AG20443 (cell line): ENCODE measurements around the gene PLCD1.
"Not testable (repeated sequence)": the region's sequence is repeated elsewhere in the genome, so short reads cannot be mapped to it uniquely, and the experiment has no call there.

Experiments
- DNase-seq: peaks from one replicate; pipeline ENCODE4 v3.0.0; 2012; ENCODE audit warnings: low spot score, mixed read lengths

The PLCD1 gene

DNA sequence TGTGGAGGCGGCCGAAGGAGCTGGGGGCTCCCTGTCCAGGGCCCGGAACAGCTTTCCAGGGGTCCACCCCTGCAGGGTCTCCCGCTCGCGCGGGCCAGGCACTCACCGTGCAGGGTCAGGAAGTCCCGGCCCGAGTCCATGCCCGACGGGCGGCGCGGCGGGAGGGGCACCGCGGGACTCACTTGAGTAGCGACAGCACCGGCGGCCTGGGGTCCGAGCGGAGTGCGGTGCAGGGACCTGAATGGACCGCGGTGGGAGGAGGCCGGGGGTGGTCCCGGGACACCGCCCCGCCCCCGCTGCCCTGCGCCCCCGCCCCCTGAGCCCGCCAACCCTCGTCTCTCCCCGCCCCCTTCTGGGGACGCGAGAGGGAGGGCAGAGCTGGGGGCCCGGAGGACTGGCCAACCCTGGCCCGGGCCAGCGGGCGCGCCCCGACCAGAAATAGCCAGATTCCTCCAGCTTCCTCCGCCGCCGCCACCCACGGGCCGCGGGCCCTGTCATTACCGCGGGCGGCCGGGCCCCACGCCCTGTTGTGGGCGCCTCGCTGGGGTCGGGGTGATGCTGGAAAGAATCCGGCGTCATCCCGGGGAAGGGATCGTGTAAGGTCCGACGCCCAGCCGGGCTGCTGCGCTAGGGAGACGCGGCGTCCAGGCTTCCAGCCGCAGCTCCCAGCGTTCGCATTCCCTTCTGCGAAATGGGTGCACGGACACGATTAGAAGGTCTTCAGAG lies at the start of gene PLCD1:
Gene PLCD1, minus strand, starts transcription at position 243 of the 726 bp plus-strand sequence. Its CDS starts 103 bp downstream, at position 140.
- peak; percentile 93 for DNase-seq

DNA sequence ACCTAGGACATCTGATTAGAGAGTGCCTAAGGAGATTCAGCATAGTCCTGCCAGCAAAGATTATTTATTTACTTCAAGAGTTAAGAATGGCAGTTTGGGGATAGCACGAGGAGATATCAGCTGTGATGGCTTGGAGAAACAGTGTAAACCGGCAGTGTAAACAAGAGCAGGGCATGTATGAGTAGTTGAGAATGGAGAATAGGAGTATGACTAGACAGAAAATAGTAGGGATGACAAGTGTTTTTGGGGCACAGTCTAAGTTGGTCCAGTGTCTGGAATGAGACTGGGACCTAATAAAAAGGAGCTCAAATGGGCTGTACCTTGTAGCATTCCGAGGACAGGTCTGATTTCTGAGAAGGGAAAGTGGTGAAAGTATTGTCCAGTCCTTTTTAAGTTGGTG lies 47.6 kb upstream of the PLCD1 start:
- not testable (repeated sequence) for DNase-seq

DNA sequence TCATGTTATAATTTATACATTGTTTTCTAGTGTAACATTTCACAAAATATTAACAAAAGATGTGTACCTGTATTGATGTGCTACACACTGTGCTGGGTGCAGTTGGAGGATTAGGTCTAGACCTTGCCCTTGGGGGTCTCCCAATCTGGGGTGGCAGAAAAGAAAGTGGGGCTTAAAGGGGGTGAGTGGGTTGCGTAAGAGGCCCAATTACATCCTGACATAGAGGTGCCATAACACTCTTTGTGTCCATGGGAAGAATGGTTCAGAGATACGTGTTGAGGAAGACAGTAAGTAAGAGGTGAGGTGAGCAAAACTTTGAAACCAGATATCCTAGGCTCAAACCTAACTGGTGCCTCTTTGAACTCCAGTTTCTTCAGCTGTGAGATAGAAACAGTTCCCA lies 40.6 kb upstream of the PLCD1 start:
- DNase-seq, result no peak

DNA sequence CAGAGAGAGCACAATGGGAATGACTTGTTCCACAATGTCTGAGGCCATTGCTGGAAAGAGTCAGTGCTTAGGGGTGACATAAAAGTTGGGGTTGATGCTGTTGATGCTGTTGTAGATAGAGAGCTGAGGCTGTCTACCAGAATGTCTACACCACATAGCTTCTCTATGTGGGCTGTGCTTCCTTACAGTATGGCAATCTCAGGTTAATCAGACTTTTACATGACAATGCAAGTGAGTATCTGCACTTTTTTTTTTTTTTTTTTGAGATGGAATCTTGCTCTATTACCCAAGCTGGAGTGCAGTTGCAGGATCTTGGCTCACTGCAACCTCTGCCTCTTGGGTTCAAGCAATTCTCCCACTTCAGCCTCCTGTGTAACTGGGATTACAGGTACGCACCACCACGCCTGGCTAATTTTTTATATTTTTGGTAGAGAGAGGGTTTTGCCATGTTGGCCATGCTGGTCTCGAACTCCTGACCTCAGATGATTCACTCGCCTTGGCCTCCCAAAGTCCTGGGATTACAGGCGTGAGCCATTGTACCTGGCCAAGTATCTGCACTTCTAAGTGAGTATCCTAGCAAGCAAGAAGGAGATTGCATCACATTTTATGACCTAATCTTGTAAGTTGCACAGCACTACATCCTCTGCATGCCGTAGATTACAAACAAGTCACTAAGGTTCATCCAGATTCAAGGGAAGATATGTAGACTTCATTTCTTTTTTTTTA lies 38.2 kb upstream of the PLCD1 start:
- DNase-seq, result no peak

DNA sequence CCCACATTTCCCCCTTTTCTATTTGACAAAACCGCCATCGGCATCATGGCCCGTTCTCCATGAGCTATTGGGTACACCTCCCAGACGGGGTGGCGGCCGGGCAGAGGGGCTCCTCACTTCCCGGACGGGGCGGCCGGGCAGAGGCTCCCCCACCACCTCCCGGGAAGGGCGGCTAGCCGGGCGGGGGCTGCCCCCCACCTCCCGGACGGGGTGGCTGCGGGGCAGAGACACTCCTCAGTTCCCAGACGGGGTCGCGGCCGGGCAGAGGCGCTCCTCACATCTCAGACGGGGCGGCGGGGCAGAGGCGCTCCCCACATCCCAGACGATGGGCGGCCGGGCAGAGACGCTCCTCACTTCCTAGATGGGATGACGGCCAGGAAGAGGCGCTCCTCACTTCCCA lies 35.0 kb upstream of the PLCD1 start:
- DNase-seq, result not testable (repeated sequence)

DNA sequence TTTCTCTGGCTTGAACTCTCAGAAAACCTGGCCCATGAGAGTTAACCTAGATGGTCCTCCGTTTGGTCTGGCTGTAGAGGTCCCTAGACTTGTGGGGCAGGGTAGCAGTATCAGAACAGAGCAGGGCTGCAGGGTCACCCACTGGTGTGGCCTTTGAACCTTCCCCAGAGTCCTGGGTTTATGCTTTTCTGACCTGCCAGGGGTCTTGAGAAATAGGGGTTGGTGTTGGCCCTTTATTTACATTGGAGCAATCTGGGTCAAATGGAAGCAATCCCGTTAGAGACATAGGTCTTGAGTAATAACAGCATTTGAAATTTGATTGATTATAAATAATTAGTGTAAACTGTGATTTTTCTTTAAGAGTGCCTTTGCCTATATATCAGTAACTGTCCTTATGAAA lies 33.4 kb upstream of the PLCD1 start:
- DNase-seq, result no peak

DNA sequence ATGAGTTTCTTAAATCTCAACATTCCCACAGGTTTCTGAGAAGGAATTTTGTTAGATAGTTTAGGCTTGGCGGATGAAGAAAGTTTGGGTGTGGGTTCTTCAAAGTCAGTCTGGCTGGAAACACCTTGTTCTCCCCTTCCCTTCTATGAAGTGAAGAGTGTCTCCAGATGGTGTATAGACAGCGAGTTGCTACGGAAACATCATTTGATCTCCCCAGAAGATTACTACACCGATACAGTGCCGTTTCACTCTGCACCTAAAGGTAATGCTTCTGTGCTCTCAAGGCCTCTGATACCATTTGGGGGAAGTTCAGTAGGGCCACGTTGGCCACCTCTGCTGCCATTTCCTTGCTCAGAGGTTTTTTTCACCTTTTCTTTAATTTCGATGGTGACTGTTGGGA lies 30.1 kb upstream of the PLCD1 start:
- DNase-seq, result no peak

DNA sequence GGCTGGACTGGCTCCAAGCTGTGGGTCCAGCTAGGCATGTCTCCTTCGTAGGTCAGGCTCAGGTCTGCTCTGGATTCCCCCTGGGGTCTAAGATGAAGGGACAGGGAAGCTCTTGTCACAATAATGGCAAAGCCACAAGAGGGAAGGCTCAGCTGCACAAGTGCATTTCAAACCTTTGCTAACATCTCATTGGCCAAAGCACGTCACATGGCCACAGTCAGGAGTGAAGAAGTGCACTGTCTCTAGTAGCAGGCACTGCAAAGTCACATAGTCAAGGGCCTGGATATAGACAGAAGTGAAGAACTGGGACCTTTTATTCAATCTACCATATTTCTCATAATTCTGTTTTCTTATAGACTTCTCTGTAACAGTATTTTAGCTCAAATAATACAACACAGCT lies 29.7 kb upstream of the PLCD1 start:
- DNase-seq, result no peak

DNA sequence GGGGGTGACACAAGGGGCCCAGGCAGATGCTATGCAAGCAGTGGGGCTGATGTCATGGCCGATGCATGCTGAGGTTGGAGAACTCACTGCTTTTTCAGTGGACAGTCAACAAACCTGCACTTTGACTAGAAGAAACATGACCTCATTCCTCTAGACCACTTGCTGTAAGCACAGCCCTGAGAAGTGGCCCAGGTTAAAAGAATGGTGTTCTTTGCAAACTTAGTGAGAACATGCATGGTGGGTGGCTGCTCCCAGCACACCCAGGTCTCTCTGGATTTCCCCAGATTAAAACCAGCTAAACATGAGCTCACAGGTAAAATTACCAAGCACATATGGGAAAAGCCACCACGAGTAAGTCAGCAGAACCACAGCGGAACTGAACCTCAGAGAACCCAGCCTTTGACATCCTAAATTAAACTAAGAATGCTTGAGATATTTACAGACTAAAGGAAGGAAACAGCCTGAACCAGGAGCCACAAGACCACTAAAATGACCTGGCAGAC lies 25.1 kb upstream of the PLCD1 start:
- DNase-seq, result no peak

DNA sequence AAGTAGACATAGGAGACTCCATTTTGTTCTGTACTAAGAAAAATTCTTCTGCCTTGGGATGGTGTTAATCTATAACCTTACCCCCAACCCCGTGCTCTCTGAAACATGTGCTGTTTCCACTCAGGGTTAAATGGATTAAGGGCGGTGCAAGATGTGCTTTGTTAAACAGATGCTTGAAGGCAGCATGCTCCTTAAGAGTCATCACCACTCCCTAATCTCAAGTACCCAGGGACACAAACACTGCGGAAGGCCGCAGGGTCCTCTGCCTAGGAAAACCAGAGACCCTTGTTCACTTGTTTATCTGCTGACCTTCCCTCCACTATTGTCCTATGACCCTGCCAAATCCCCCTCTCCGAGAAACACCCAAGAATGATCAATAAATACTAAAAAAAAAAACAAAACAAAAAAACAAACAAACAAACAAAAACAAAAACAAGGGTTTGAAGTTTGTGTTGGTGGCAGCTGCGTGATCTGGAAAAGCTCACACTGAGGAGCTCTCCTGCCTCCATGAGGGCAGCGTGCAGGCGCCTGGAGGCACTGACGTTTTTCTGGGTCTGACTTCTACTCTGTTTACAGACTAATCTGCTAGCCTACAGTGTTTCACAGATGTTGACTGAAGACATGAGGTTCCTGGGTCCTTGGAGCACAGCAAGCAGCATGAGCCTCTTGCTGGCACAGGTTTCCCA lies 24.5 kb upstream of the PLCD1 start:
- not testable (repeated sequence) for DNase-seq

DNA sequence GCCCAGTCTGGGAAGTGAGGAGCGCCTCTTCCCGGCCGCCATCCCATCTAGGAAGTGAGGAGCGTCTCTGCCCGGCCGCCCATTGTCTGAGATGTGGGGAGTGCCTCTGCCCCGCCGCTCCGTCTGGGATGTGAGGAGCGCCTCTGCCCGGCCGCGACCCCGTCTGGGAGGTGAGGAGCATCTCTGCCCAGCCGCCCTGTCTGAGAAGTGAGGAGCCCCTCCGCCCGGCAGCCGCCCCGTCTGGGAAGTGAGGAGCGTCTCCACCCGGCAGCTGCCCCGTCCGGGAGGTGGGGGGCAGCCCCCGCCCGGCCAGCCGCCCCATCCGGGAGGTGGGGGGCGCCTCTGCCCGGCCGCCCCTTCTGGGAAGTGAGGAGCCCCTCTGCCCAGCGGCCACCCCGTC lies 23.8 kb upstream of the PLCD1 start:
- DNase-seq, result not testable (repeated sequence)

DNA sequence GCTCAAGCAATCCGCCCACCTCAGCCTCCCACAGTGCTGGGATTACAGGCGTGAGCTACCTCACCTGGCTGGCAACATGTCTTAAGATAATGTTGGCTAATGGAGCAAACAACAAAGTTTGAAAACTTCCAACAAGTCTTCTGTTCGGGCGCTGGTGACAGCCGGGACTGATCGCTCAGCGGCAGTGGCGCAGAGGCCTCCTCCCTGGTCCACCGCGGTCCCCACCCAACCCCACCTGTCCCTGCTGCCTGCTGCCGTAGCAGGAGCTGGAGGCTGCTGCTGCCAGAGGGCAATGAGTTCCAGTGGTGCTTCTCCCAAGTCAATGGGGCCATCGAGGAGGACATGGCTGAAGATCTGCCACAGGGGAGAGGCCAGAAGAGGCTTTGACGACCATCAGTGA lies 21.7 kb upstream of the PLCD1 start:
- DNase-seq, result no peak

DNA sequence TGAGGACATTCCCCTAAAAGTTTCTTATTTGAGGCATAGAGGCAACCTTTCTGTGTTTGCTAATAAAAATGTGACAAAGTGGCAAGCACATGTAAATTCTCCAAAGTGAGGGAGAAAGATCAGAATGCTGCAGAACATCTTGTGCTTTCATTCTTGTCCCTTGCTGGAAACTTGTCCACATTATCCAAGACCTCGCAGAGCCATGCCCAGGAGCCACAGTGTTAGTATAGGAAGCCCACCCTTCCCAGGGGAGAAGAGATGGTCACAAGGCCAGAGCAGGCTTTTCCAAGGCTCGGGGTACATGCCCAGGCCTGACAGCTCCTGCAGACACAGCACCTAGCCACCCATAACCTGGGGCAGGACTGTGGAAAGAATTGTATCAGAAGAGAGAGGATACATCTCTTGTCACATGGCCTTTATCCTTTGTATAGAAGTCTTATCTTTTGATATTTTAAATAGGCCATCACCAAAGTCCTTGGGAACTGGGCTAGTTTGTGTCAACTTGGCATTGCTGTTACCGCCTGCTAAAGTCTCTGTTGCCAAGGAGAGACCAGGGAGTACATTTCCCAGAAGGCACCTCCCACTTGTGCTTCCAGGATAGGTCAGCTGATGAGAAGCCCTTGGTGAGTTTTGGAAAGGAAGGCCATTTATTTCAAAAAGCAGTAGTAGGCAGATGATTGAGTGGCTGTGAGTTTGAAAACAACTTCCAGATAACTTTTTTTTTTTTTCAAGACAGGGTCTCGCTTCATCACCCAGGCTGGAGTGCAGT lies 20.1 kb upstream of the PLCD1 start:
- DNase-seq, result peak; percentile 22

DNA sequence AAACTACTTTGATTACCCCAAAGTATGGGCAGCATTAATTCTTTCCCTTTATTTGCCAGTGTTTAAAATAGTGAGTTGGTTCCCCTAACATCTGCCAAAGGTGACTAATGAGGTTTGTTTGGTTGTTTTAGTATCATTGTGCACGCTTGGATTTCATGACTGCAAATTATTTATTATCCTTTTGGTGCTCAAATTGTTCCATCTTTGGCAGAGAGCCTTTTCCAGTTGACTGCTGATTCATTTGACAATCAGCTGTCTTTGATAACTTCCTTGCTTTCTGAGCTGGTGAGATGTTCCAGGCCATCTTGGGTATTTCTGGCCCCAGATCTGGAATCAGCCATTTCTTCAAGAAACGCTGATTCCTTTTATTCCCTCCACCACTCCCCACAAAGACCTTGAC lies 18.5 kb upstream of the PLCD1 start:
- peak; percentile 16 for DNase-seq

DNA sequence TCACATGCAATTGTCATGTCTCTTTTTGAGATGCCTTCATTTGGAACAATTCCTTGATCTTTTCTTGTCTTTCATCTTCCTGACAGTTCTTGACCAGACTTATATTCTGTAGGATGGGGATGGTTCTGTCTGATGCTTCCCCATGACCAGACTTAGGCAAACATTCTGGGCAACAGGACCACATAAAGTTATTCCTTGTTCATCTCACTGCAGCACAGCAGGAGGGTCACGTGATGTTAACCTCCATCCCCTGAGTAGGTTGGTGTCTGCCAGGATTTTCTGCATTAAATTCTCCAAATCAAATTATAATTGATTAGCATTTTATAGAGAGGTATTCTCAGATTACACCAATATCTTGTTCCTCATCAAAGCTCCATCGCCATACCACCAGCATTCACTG lies 17.4 kb upstream of the PLCD1 start:
- DNase-seq, result no peak

DNA sequence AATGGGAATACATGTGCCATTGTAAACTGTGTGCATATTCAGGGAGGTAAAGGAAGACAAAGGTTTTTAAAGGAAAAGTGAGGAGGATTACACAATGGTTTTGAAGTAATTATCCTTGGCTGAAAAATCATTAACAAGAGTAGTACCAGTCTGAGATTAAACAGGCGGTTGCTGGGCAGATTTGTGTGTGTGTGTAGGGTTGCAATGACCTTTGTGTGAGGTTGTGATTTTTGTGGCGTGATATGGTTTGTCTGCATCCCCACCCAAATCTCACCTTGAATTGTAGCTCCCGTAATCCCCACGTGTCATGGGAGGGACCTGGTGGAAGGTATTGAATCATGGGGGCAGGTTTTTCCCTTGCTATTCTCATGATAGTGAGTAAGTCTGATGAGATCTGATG lies 16.6 kb upstream of the PLCD1 start:
- DNase-seq, result no peak

DNA sequence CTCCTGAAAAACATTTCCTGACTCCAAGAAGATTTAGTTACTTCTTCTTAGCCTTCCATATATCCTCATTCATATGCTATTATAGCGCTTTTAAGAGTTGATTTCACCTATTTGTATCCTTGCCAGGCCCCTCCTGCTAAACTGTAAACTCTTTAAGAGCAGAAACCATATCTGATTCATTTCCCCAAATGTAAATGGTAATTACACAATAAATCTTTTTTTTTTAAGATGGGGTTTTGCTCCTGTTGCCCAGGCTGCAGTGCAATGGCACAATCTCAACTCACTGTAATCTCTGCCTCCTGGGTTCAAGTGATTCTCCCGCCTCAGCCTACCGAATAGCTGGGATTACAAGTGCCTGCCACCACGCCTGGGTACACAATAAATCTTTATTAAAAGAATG lies 14.0 kb upstream of the PLCD1 start:
- DNase-seq, result no peak

DNA sequence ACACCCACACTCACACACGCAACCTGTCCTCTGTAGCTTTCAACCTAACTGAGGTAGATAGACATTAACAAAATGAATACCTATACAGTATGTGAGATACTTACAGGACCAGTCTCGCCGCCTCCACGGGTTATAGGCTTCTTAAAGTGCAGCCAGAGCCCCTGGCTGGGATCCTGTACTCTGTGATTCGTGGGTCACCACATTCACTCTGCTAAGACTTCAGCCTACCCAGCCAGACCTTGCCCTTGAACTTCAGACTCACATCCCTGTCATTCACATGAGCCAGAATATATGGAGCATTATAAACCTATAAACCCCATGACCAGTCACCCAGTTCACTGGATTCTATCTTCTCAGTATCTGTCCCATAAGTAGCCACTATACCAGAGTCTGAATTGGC lies 11.0 kb upstream of the PLCD1 start:
- DNase-seq, result no peak

DNA sequence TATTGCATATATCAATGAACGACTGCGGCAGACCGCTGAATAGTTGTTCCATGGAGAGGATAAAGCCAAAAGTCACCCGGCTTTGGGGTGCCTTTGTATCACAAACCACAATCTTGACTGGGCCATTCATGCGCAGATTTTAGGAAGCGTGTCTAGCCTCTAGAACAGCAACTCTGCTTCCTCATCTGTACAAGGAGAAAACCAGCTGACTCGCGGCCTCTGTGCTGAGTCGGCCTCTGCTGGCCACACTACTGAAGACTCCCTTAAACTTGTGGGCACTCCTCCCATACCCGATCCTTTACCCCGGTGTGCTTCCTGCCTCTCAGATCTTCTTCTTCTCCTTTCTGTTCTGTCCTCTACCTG lies 10.4 kb upstream of the PLCD1 start:
- DNase-seq, result peak; percentile 71

DNA sequence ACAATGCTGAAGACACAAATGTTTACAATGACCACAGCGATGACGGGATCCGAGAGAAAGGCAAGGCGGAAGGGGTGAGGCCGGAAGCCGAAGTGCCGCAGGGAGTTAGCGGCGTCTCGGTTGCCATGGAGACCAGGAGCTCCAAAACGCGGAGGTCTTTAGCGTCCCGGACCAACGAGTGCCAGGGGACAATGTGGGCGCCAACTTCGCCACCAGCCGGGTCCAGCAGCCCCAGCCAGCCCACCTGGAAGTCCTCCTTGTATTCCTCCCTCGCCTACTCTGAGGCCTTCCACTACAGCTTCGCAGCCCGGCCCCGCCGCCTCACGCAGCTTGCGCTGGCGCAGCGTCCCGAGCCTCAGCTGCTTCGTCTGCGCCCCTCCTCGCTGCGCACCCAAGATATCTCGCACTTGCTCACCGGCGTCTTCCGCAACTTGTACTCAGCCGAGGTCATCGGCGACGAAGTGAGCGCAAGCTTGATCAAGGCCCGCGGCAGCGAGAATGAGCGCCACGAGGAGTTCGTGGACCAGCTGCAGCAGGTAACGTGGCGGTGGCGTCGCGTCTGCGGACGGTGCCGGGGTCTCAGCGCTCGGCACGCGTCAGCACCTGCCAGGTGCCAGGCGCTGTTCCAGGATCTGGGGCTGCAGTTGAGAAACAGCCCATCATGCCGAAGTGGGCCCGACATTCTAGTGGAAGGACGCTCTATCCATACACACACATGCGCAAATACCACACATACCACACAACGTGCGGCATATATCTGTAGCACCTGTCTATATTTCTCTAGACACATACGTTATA lies 9.9 kb upstream of the PLCD1 start, which contains the start of gene DLEC1:
Gene DLEC1, plus strand, starts transcription at position 108 of the 798 bp plus-strand sequence. Its CDS starts 18 bp downstream, at position 126.
- peak; percentile 69 for DNase-seq

DNA sequence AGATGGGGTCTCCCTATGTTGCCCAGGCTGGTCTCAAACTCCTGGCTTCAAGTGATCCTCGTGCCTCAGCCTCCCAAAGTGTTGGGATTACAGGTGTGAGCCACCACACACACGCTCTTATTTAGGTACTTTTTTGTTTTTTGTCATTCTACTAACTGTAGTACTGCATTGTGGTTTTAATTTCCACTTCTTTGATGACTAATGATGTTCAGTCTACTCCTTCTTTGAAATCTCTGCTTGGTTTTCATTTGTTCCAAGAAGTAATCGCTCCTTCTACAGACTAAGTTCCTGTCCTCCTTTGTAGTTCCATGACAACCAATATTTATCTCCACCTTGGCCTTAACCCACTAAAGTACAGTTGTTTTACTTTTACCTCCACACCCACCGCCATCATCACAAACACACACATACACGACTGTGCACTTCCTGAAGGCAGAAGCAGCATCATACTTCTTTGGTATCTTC lies 9.0 kb upstream of the PLCD1 start:
- no peak for DNase-seq
